Stimulated activated CD4-positive, alpha-beta T cell treated with anti-CD3 and anti-CD28 coated beads, Interleukin-12 subunit alpha, Interleukin-12 subunit beta, amount 100 ng/mL, for 4 hours (primary cell): ENCODE data around the gene CTNND2.

Source experiments
- DNase-seq: peaks from one replicate; pipeline ENCODE4 v3.0.0-alpha.2; 2020

Gene CTNND2

GRCh38 chr5:11511878-11512277, 392.4 kb downstream of the CTNND2 start:
- no peak for DNase-seq

- no peak for DNase-seq
Observed at GRCh38 chr5:11510889-11511288, 393.4 kb downstream of the CTNND2 start.

- DNase-seq: no peak
Observed at GRCh38 chr5:11509793-11510192, 394.5 kb downstream of the CTNND2 start.

GRCh38 chr5:11507156-11507910, 396.9 kb downstream of the CTNND2 start:
- no peak for DNase-seq

GRCh38 chr5:11504886-11505193, 399.4 kb downstream of the CTNND2 start:
- no peak for DNase-seq

GRCh38 chr5:11504065-11504885, 400.0 kb downstream of the CTNND2 start:
- no peak for DNase-seq

GRCh38 chr5:11502783-11503182, 401.5 kb downstream of the CTNND2 start:
- DNase-seq: no peak

GRCh38 chr5:11497651-11498050, 406.6 kb downstream of the CTNND2 start:
- no peak for DNase-seq

GRCh38 chr5:11496137-11496719, 408.0 kb downstream of the CTNND2 start:
- no peak for DNase-seq

- DNase-seq: no peak
Observed at GRCh38 chr5:11494340-11494739, 409.9 kb downstream of the CTNND2 start.

- no peak for DNase-seq
Observed at GRCh38 chr5:11491404-11492075, 412.7 kb downstream of the CTNND2 start.

- no peak for DNase-seq
Observed at GRCh38 chr5:11483630-11484029, 420.6 kb downstream of the CTNND2 start.

- no peak for DNase-seq
Observed at GRCh38 chr5:11482011-11482410, 422.2 kb downstream of the CTNND2 start.

GRCh38 chr5:11477786-11478185, 426.5 kb downstream of the CTNND2 start:
- no peak for DNase-seq

GRCh38 chr5:11476866-11477265, 427.4 kb downstream of the CTNND2 start:
- no peak for DNase-seq

- DNase-seq: no peak
Observed at GRCh38 chr5:11468334-11469039, 435.8 kb downstream of the CTNND2 start.

GRCh38 chr5:11467588-11467987, 436.7 kb downstream of the CTNND2 start:
- no peak for DNase-seq

GRCh38 chr5:11459716-11460115, 444.5 kb downstream of the CTNND2 start:
- no peak for DNase-seq

- no peak for DNase-seq
Observed at GRCh38 chr5:11455505-11455904, 448.7 kb downstream of the CTNND2 start.

GRCh38 chr5:11452852-11453251, 451.4 kb downstream of the CTNND2 start:
- DNase-seq: no peak

GRCh38 chr5:11449966-11450365, 454.3 kb downstream of the CTNND2 start:
- DNase-seq: no peak

GRCh38 chr5:11449217-11449616, 455.0 kb downstream of the CTNND2 start:
- DNase-seq: no peak

GRCh38 chr5:11443831-11444230, 460.4 kb downstream of the CTNND2 start:
- no peak for DNase-seq
